HEK293 (cell line): ENCODE measurements around the gene IQCH.

Experiments
- CTCF ChIA-PET: fragments of 350-600 bp; formaldehyde crosslinking; extraction: SDS; loops from one replicate; lab custom pipeline; 2021; ENCODE audit warnings: antibody characterized with exemption; lab: Yijun Ruan, JAX
- POLR2A ChIA-PET: fragments of 300-600 bp; formaldehyde crosslinking; extraction: SDS; loops from one replicate; lab custom pipeline; 2020; ENCODE audit warnings: antibody characterized with exemption, inconsistent platforms; lab: Yijun Ruan, JAX
- H3K27ac ChIP-seq: fragments of 200-500 bp; sonication (Bioruptor generic); 2 replicates; pipeline ENCODE4 v1.5.1; 2014; ENCODE audit warnings: low read depth, low read length, control low read depth, inconsistent platforms; ENCODE audit errors: extremely low read depth
- H3K36me3 ChIP-seq, 2 experiments: fragments of 200-500 bp in 1 of 2; sonication (Bioruptor generic) in 1 of 2; 1 replicate in 1 of 2; 2 replicates in 1 of 2; pipeline ENCODE4 v1.5.1; 2014 to 2017; ENCODE audit warnings: inconsistent platforms in 2 of 2, low read length in 2 of 2; ENCODE audit not compliant: control insufficient read depth in 2 of 2, insufficient read depth in 1 of 2
- H3K4me1 ChIP-seq: fragments of 200-500 bp; sonication (Bioruptor generic); 2 replicates; pipeline ENCODE4 v1.5.1; 2014; ENCODE audit warnings: mild to moderate bottlenecking, low read length, inconsistent platforms; ENCODE audit not compliant: control insufficient read depth, insufficient read depth
- H3K4me3 ChIP-seq: 2 replicates; pipeline ENCODE4 v1.5.1; 2011; ENCODE audit warnings: low read depth, mild to moderate bottlenecking, control low read depth, low read length, moderate library complexity
- H3K9me3 ChIP-seq: fragments of 200-500 bp; sonication (Bioruptor generic); 2 replicates; pipeline ENCODE4 v1.5.1; 2014; ENCODE audit warnings: low read depth, low read length, inconsistent platforms; ENCODE audit not compliant: control insufficient read depth, insufficient read depth
- GFI1B ChIP-seq: fragments of 450-650 bp; formaldehyde crosslinking; IDR thresholded peaks from 2 replicates; pipeline ENCODE4 v1.5.1; 2016; ENCODE audit warnings: missing biosample characterization, missing genetic modification characterization
- MZF1 ChIP-seq: fragments of 450-650 bp; formaldehyde crosslinking; IDR thresholded peaks from 2 replicates; pipeline ENCODE4 v1.5.1; 2017; ENCODE audit warnings: missing biosample characterization, missing genetic modification characterization, borderline replicate concordance
- OVOL3 ChIP-seq: fragments of 450-650 bp; formaldehyde crosslinking; IDR thresholded peaks from 2 replicates; pipeline ENCODE4 v1.5.1; 2016; ENCODE audit warnings: missing biosample characterization, missing genetic modification characterization
- YY2 ChIP-seq: fragments of 450-650 bp; formaldehyde crosslinking; IDR thresholded peaks from 2 replicates; pipeline ENCODE4 v1.5.1; 2016; ENCODE audit warnings: missing biosample characterization, missing genetic modification characterization
- ZBTB21 ChIP-seq: fragments of 450-650 bp; formaldehyde crosslinking; IDR thresholded peaks from 2 replicates; pipeline ENCODE4 v1.5.1; 2017; ENCODE audit warnings: missing biosample characterization, missing genetic modification characterization
- ZFHX2 ChIP-seq: fragments of 450-650 bp; formaldehyde crosslinking; conservative IDR thresholded peaks from 2 replicates; pipeline ENCODE4 v1.5.1; 2016; ENCODE audit warnings: missing biosample characterization, missing genetic modification characterization
- ZNF140 ChIP-seq: fragments of 450-650 bp; formaldehyde crosslinking; IDR thresholded peaks from 2 replicates; pipeline ENCODE4 v1.5.1; 2016; ENCODE audit warnings: missing biosample characterization, missing genetic modification characterization
- ZNF174 ChIP-seq: fragments of 450-650 bp; formaldehyde crosslinking; IDR thresholded peaks from 2 replicates; pipeline ENCODE4 v1.5.0; 2017; ENCODE audit warnings: missing biosample characterization, mild to moderate bottlenecking, missing genetic modification characterization
- ZNF184 ChIP-seq: fragments of 450-650 bp; IDR thresholded peaks from 2 replicates; pipeline ENCODE4 v1.5.1; 2018; ENCODE audit warnings: missing biosample characterization, mild to moderate bottlenecking, missing genetic modification characterization
- ZNF214 ChIP-seq: fragments of 450-650 bp; formaldehyde crosslinking; IDR thresholded peaks from 2 replicates; pipeline ENCODE4 v1.5.1; 2017; ENCODE audit warnings: missing biosample characterization, mild to moderate bottlenecking, missing genetic modification characterization, borderline replicate concordance
- ZNF266 ChIP-seq: fragments of 450-650 bp; formaldehyde crosslinking; IDR thresholded peaks from 2 replicates; pipeline ENCODE4 v1.5.1; 2016; ENCODE audit warnings: missing biosample characterization, missing genetic modification characterization, low read depth
- ZNF311 ChIP-seq: fragments of 450-650 bp; formaldehyde crosslinking; IDR thresholded peaks from 2 replicates; pipeline ENCODE4 v1.5.1; 2017; ENCODE audit warnings: missing biosample characterization, missing genetic modification characterization, borderline replicate concordance
- ZNF433 ChIP-seq: fragments of 450-650 bp; formaldehyde crosslinking; IDR thresholded peaks from 2 replicates; pipeline ENCODE4 v1.5.1; 2016; ENCODE audit warnings: missing biosample characterization, missing genetic modification characterization, low read depth
- ZNF623 ChIP-seq: fragments of 450-650 bp; formaldehyde crosslinking; IDR thresholded peaks from 2 replicates; pipeline ENCODE4 v1.5.1; 2016; ENCODE audit warnings: missing biosample characterization, missing genetic modification characterization
- ZNF626 ChIP-seq: fragments of 450-650 bp; sonication (Bioruptor Pico); formaldehyde crosslinking; IDR thresholded peaks from 2 replicates; pipeline ENCODE4 v1.5.1; 2018; ENCODE audit warnings: missing biosample characterization, missing genetic modification characterization, inconsistent platforms
- TF ChIP-seq, protein P1 (sequence below): fragments of 450-650 bp; formaldehyde crosslinking; IDR thresholded peaks from 2 replicates; pipeline ENCODE4 v1.5.1; 2016; ENCODE audit warnings: missing biosample characterization, missing genetic modification characterization
- TF ChIP-seq, protein P2 (sequence below): fragments of 450-650 bp; formaldehyde crosslinking; IDR thresholded peaks from 2 replicates; pipeline ENCODE4 v1.5.1; 2016; ENCODE audit warnings: missing biosample characterization, missing genetic modification characterization
- TF ChIP-seq, protein P3 (sequence below): fragments of 450-650 bp; formaldehyde crosslinking; IDR thresholded peaks from 2 replicates; pipeline ENCODE4 v1.5.1; 2017; ENCODE audit warnings: missing biosample characterization, missing genetic modification characterization
- TF ChIP-seq, protein P4 (sequence below): fragments of 450-650 bp; formaldehyde crosslinking; IDR thresholded peaks from 2 replicates; pipeline ENCODE4 v1.5.1; 2016; ENCODE audit warnings: missing biosample characterization, missing genetic modification characterization
- TF ChIP-seq, protein P5 (sequence below): fragments of 450-650 bp; formaldehyde crosslinking; IDR thresholded peaks from 2 replicates; pipeline ENCODE4 v1.5.1; 2016; ENCODE audit warnings: missing biosample characterization, missing genetic modification characterization
- TF ChIP-seq, protein P6 (sequence below): fragments of 450-650 bp; formaldehyde crosslinking; IDR thresholded peaks from 2 replicates; pipeline ENCODE4 v1.5.1; 2016; ENCODE audit warnings: missing biosample characterization, missing genetic modification characterization
- TF ChIP-seq, protein P7 (sequence below): fragments of 450-650 bp; formaldehyde crosslinking; IDR thresholded peaks from 2 replicates; pipeline ENCODE4 v1.5.1; 2016; ENCODE audit warnings: missing biosample characterization, missing genetic modification characterization

Gene IQCH

DNA sequence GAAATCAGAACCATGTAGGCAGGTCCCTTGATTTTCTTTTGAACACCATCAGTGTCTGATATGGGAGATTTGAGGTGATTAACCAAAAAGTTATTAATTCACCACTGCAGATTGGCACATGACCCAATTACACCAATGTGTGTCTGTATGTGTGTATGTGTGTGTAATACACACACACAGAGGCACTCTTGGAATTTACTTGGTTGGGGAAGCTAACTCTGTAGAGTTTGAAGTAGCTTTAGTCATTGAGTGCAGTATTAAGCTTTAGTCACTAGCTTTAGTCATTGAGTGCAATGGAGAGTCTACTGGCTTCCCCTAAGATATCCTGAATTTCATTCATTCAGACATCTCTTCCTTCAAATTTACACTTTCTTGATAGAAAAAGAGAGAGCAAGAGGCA lies 156.9 kb downstream of the IQCH start:
- H3K4me1 ChIP-seq, result peaks cover 13% of the 10 kb centered on the region
- POLR2A ChIA-PET, result no interaction called here
- H3K36me3 ChIP-seq, result no peaks in the 10 kb centered on the region
- H3K9me3 ChIP-seq, result no peaks in the 10 kb centered on the region
- no peak overlapping the region for H3K27ac ChIP-seq
- no peak overlapping the region for H3K4me3 ChIP-seq
- CTCF ChIA-PET, result interaction anchor here (0.7 kb wide), 1 partner anchor 484 kb away, joined by 3 read pairs; no protein-coding TSS in a partner anchor
- TF ChIP-seq, protein P1, sequence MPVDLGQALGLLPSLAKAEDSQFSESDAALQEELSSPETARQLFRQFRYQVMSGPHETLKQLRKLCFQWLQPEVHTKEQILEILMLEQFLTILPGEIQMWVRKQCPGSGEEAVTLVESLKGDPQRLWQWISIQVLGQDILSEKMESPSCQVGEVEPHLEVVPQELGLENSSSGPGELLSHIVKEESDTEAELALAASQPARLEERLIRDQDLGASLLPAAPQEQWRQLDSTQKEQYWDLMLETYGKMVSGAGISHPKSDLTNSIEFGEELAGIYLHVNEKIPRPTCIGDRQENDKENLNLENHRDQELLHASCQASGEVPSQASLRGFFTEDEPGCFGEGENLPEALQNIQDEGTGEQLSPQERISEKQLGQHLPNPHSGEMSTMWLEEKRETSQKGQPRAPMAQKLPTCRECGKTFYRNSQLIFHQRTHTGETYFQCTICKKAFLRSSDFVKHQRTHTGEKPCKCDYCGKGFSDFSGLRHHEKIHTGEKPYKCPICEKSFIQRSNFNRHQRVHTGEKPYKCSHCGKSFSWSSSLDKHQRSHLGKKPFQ (tag by site-specific recombination), result no peak
- TF ChIP-seq, protein P2, sequence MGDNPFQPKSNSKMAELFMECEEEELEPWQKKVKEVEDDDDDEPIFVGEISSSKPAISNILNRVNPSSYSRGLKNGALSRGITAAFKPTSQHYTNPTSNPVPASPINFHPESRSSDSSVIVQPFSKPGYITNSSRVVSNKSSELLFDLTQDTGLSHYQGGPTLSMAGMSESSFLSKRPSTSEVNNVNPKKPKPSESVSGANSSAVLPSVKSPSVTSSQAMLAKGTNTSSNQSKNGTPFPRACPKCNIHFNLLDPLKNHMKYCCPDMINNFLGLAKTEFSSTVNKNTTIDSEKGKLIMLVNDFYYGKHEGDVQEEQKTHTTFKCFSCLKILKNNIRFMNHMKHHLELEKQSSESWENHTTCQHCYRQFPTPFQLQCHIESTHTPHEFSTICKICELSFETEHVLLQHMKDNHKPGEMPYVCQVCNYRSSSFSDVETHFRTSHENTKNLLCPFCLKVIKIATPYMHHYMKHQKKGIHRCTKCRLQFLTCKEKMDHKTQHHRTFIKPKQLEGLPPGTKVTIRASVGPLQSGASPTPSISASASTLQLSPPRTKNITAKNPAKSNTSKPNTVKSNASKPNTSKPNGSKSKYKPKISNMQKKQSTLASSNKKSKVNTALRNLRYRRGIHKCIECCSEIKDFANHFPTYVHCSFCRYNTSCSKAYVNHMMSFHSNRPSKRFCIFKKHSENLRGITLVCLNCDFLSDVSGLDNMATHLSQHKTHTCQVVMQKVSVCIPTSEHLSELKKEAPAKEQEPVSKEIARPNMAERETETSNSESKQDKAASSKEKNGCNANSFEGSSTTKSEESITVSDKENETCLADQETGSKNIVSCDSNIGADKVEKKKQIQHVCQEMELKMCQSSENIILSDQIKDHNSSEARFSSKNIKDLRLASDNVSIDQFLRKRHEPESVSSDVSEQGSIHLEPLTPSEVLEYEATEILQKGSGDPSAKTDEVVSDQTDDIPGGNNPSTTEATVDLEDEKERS, result no peak
- TF ChIP-seq, protein P3, sequence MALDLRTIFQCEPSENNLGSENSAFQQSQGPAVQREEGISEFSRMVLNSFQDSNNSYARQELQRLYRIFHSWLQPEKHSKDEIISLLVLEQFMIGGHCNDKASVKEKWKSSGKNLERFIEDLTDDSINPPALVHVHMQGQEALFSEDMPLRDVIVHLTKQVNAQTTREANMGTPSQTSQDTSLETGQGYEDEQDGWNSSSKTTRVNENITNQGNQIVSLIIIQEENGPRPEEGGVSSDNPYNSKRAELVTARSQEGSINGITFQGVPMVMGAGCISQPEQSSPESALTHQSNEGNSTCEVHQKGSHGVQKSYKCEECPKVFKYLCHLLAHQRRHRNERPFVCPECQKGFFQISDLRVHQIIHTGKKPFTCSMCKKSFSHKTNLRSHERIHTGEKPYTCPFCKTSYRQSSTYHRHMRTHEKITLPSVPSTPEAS (tag by site-specific recombination), result no peak
- TF ChIP-seq OVOL3 (tag by site-specific recombination), result no peak
- TF ChIP-seq YY2, result no peak
- TF ChIP-seq, protein P4, sequence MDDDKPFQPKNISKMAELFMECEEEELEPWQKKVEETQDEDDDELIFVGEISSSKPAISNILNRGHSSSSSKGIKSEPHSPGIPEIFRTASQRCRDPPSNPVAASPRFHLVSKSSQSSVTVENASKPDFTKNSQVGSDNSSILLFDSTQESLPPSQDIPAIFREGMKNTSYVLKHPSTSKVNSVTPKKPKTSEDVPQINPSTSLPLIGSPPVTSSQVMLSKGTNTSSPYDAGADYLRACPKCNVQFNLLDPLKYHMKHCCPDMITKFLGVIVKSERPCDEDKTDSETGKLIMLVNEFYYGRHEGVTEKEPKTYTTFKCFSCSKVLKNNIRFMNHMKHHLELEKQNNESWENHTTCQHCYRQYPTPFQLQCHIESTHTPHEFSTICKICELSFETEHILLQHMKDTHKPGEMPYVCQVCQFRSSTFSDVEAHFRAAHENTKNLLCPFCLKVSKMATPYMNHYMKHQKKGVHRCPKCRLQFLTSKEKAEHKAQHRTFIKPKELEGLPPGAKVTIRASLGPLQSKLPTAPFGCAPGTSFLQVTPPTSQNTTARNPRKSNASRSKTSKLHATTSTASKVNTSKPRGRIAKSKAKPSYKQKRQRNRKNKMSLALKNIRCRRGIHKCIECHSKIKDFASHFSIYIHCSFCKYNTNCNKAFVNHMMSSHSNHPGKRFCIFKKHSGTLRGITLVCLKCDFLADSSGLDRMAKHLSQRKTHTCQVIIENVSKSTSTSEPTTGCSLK (tag by site-specific recombination), result no peak
- no peak for TF ChIP-seq ZNF623 (tag by site-specific recombination)
- no peak for TF ChIP-seq GFI1B (tag by site-specific recombination)
- TF ChIP-seq ZNF626 (tag by site-specific recombination), result no peak
- TF ChIP-seq, protein P5, sequence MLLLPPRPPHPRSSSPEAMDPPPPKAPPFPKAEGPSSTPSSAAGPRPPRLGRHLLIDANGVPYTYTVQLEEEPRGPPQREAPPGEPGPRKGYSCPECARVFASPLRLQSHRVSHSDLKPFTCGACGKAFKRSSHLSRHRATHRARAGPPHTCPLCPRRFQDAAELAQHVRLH (tag by site-specific recombination), result no peak
- TF ChIP-seq, protein P6, sequence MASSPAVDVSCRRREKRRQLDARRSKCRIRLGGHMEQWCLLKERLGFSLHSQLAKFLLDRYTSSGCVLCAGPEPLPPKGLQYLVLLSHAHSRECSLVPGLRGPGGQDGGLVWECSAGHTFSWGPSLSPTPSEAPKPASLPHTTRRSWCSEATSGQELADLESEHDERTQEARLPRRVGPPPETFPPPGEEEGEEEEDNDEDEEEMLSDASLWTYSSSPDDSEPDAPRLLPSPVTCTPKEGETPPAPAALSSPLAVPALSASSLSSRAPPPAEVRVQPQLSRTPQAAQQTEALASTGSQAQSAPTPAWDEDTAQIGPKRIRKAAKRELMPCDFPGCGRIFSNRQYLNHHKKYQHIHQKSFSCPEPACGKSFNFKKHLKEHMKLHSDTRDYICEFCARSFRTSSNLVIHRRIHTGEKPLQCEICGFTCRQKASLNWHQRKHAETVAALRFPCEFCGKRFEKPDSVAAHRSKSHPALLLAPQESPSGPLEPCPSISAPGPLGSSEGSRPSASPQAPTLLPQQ, result no peak
- TF ChIP-seq ZNF214, result no peak

DNA sequence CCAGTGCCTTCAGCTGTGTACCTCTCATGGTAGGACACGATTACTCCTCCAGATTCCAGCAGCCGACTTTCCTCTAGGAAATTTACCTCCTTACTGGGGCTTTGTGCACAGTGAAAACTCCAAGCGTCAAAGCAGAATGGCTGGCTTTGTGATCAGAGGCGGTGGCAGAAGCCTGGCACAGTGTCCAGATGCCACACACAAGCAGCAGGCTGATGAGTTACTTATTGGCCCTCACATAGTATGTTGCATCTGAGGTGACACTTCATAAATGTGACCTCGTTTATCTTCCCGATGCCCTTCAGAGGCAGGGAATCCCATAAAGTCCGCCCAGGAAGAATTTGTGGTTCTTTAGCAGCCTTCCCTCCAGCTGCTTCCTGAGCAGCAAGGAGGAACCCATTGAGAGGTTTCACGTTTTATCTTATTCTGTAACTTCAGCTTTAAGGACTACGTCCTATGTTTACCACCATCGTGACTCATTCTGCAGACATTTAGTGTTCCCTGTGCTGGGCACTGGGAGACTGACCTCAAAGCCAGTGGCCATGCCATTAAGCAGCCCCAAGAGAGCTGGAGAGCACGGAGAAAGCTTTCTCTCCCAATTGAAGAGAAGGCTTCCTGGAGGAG lies 159.3 kb downstream of the IQCH start:
- Histone ChIP-seq H3K36me3 (no peaks in the 10 kb centered on the region), H3K27ac (no peak overlapping the region), H3K4me3 (no peak overlapping the region), H3K4me1 (peaks cover 6% of the 10 kb centered on the region), H3K9me3 (no peaks in the 10 kb centered on the region)
- ChIA-PET CTCF (interaction anchor here (0.9 to 2.1 kb wide), 5 partner anchors 20 to 491 kb away, joined by 3 to 9 read pairs (median 4); no protein-coding TSS in a partner anchor), POLR2A (no interaction called here)
- no peak for TF ChIP-seq ZBTB21 (tag by site-specific recombination)
- no peak for TF ChIP-seq ZNF311 (tag by site-specific recombination)
- no peak for TF ChIP-seq ZNF140 (tag by site-specific recombination)
- TF ChIP-seq, protein P7, sequence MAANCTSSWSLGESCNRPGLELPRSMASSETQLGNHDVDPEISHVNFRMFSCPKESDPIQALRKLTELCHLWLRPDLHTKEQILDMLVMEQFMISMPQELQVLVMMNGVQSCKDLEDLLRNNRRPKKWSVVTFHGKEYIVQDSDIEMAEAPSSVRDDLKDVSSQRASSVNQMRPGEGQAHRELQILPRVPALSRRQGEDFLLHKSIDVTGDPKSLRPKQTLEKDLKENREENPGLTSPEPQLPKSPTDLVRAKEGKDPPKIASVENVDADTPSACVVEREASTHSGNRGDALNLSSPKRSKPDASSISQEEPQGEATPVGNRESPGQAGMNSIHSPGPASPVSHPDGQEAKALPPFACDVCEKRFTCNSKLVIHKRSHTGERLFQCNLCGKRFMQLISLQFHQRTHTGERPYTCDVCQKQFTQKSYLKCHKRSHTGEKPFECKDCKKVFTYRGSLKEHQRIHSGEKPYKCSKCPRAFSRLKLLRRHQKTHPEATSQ, result no peak
- no peak for TF ChIP-seq ZNF184 (tag by site-specific recombination)
- TF ChIP-seq MZF1 (tag by site-specific recombination), result no peak
- TF ChIP-seq ZFHX2, result no peak
- no peak for TF ChIP-seq ZNF266 (tag by site-specific recombination)
- TF ChIP-seq ZNF433 (tag by site-specific recombination), result no peak
- TF ChIP-seq ZNF174 (tag by site-specific recombination), result no peak
